Hepatocyte (in vitro differentiated cells): ENCODE data around the gene OR6X1. TPM values are rescaled to one million over a fixed set of nuclear protein-coding genes. Genes with fewer than 3 reads are reported as not detected.
"Not testable (repeated sequence)": the region's sequence is repeated elsewhere in the genome, so short reads cannot be mapped to it uniquely, and the experiment has no call there.

Experiments used
- DNase-seq: peaks from one replicate; pipeline ENCODE4 v3.0.0-alpha.2; 2016; ENCODE audit warnings: low spot score
- H2AFZ ChIP-seq: fragments of 200-600 bp; sonication (generic); 2 replicates; pipeline ENCODE4 v1.6.0; 2016; ENCODE audit warnings: antibody characterized with exemption, mild to moderate bottlenecking
- H3K27ac ChIP-seq: fragments of 200-600 bp; sonication (generic); 2 replicates; pipeline ENCODE4 v1.5.1; 2016; ENCODE audit warnings: mild to moderate bottlenecking
- H3K27me3 ChIP-seq: fragments of 200-600 bp; sonication (generic); 2 replicates; pipeline ENCODE4 v1.6.1; 2016
- H3K36me3 ChIP-seq: fragments of 200-600 bp; sonication (generic); replicated peaks from 2 replicates; pipeline ENCODE4 v1.5.1; 2016; ENCODE audit warnings: low read depth; ENCODE audit not compliant: insufficient read depth
- H3K4me1 ChIP-seq: fragments of 200-600 bp; sonication (generic); 2 replicates; pipeline ENCODE4 v1.5.1; 2016; ENCODE audit warnings: mild to moderate bottlenecking, moderate library complexity; ENCODE audit not compliant: insufficient read depth
- H3K4me2 ChIP-seq: fragments of 200-600 bp; sonication (generic); 2 replicates; pipeline ENCODE4 v1.6.0; 2016
- H3K4me3 ChIP-seq: fragments of 200-600 bp; sonication (generic); 2 replicates; pipeline ENCODE4 v1.5.1; 2016; ENCODE audit warnings: mild to moderate bottlenecking
- H3K79me2 ChIP-seq: fragments of 200-600 bp; sonication (generic); 2 replicates; pipeline ENCODE4 v1.6.0; 2017; ENCODE audit warnings: mild to moderate bottlenecking
- H3K9me2 ChIP-seq: fragments of 200-600 bp; sonication (generic); replicated peaks from 2 replicates; pipeline ENCODE4 v1.6.0; 2017; ENCODE audit warnings: mild to moderate bottlenecking; ENCODE audit not compliant: insufficient read depth
- H3K9me3 ChIP-seq: fragments of 200-600 bp; sonication (generic); 2 replicates; pipeline ENCODE4 v1.5.1; 2016; ENCODE audit warnings: low read depth, mild to moderate bottlenecking
- H4K20me1 ChIP-seq: fragments of 200-600 bp; sonication (generic); 2 replicates; pipeline ENCODE4 v1.6.0; 2016; ENCODE audit warnings: mild to moderate bottlenecking; ENCODE audit not compliant: insufficient read depth, poor library complexity, severe bottlenecking
- CTCF ChIP-seq: fragments of 200-600 bp; sonication (generic); IDR thresholded peaks from 2 replicates; pipeline ENCODE4 v1.5.1; 2016; ENCODE audit warnings: antibody characterized with exemption, mild to moderate bottlenecking; ENCODE audit not compliant: poor library complexity
- EZH2 ChIP-seq: fragments of 200-600 bp; sonication (generic); IDR thresholded peaks from 2 replicates; pipeline ENCODE4 v1.6.1; 2016; ENCODE audit warnings: antibody characterized with exemption, mild to moderate bottlenecking, borderline replicate concordance
- EZH2phosphoT487 ChIP-seq: fragments of 200-600 bp; sonication (generic); IDR thresholded peaks from one replicate; pipeline ENCODE4 v1.6.1; 2018; ENCODE audit warnings: antibody characterized with exemption, mild to moderate bottlenecking, low read depth, moderate library complexity; ENCODE audit not compliant: unreplicated experiment, severe bottlenecking
- WGBS: methylation state at CpG from one replicate; pipeline ENCODE4 v1.1.6; 2016; ENCODE audit warnings: low lambda C conversion rate; ENCODE audit errors: missing lambda C conversion rate; 5-methylcytosine and 5-hydroxymethylcytosine counted together
- polyA plus RNA-seq: library from polyadenylated mRNA; unstranded; fragments of >200 nt; fragmentation: Nextera tagmentation; extraction: Ambion mirVana; gene quantifications from 2 replicates; pipeline ENCODE4 v1.2.1, GENCODE V29; 2016
- total RNA-seq: library from RNA; depleted of rRNA; stranded (reverse); fragments of >200 nt; gene quantifications from 2 replicates; pipeline ENCODE4 v1.2.3, GENCODE V29; 2014

OR6X1 gene
- total and polyA plus RNA-seq, 2 experiments from 2014 or later, result not detected

DNA sequence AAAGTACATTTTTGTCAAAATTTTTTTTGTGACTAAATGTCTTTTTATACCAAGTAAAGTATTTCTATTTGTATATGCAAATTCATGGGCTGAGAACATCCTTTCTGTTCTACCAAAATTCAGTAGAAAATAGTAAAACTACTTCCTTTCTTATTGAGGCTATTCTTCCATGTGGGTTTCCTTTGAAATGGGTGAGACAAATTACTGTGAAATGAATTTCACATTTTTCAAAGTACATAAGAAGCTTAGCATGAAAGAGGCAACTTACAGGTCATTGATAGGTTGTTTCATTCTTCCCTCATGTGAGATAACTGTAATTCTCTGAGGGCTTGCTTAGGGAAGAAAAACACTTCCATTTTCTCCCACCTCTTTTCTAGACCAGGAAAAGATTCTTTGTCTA lies 1.0 kb upstream of the OR6X1 start:
- Histone ChIP-seq H3K4me1 (no peaks in the 10 kb centered on the region), H3K79me2 (no peaks in the 10 kb centered on the region), H3K36me3 (no peaks in the 10 kb centered on the region), H3K27me3 (no peaks in the 10 kb centered on the region), H3K9me2 (no peaks in the 10 kb centered on the region), H4K20me1 (no peaks in the 10 kb centered on the region), H3K4me3 (no peak overlapping the region), H3K4me2 (no peak overlapping the region), H2AFZ (no peak overlapping the region), H3K9me3 (no peaks in the 10 kb centered on the region), H3K27ac (no peak overlapping the region)
- no peak for TF ChIP-seq EZH2phosphoT487
- no peak for TF ChIP-seq CTCF
- no peak for TF ChIP-seq EZH2
- no peak for DNase-seq

DNA sequence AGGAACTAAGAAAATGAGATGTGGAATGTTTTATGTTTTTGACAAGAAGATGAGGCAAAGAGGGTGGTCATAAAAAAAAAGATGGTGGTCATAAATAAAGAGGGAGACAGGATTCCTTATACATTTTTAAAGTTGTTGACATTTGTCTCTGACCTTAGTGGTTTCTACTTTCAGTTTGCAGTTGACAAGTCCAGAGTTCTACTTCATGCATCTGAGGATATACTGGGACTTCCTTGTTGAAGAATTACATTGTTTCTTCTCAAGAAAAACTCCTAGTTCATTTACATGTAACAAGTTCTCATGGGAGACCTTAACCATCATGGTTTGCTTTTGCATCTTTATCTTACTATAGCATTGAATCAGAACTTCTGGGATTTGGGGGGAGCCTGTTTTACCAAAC lies 1.2 kb downstream of the OR6X1 start:
- no peaks in the 10 kb centered on the region for H3K79me2 ChIP-seq
- H3K27me3 ChIP-seq, result no peaks in the 10 kb centered on the region
- no peak overlapping the region for H3K4me2 ChIP-seq
- H3K4me1 ChIP-seq, result no peaks in the 10 kb centered on the region
- DNase-seq, result no peak
- TF ChIP-seq CTCF (no peak), EZH2 (no peak), EZH2phosphoT487 (no peak)
- H2AFZ ChIP-seq, result no peak overlapping the region
- no peaks in the 10 kb centered on the region for H4K20me1 ChIP-seq
- H3K9me3 ChIP-seq, result no peaks in the 10 kb centered on the region
- no peaks in the 10 kb centered on the region for H3K9me2 ChIP-seq
- H3K27ac ChIP-seq, result no peak overlapping the region
- H3K4me3 ChIP-seq, result no peak overlapping the region
- H3K36me3 ChIP-seq, result no peaks in the 10 kb centered on the region

DNA sequence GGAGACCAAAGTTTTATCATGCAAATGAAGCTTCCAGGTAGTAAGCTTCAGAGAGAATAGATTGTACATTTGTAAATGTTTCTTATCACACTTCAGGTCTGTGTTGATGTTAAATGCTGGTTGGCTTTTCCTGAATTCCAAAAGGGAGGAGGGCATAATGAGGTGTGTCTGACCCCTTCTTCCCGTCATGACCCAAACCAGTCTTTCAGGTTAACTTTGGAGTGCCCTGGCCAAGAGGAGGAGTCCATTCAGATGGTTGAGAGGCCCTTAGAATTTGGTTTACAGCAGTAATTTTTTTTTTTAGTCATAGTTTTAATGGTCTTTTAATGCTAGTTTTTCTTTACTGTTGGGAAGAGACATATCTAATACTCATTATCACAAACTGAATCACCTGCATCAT lies 2.5 kb downstream of the OR6X1 start:
- TF ChIP-seq EZH2 (no peak), EZH2phosphoT487 (no peak), CTCF (no peak)

GRCh38 chr11:123748349-123748748 lies 6.0 kb downstream of the OR6X1 start:
- not testable (repeated sequence) for H3K27ac ChIP-seq, H2AFZ ChIP-seq, DNase-seq, H3K4me2 ChIP-seq, H3K4me1 ChIP-seq, H3K36me3 ChIP-seq, H4K20me1 ChIP-seq, H3K9me3 ChIP-seq, H3K4me3 ChIP-seq, H3K9me2 ChIP-seq, H3K79me2 ChIP-seq, H3K27me3 ChIP-seq
- WGBS, result 93% methylated on average over 2 of the region's 2 CpGs

More for the DNA sequence above, 2.5 kb downstream of the OR6X1 start:
- DNase-seq, result no peak
- Histone ChIP-seq H3K9me2 (no peaks in the 10 kb centered on the region), H2AFZ (no peak overlapping the region), H3K79me2 (no peaks in the 10 kb centered on the region), H3K4me3 (no peak overlapping the region), H3K27me3 (no peaks in the 10 kb centered on the region), H3K9me3 (no peaks in the 10 kb centered on the region), H3K36me3 (no peaks in the 10 kb centered on the region), H4K20me1 (no peaks in the 10 kb centered on the region), H3K27ac (no peak overlapping the region), H3K4me2 (no peak overlapping the region), H3K4me1 (no peaks in the 10 kb centered on the region)
- 32% methylated on average over 1 of the region's 1 CpG for WGBS
